DMS53 treated with DMSO at 0.1 percent for 48 hours (cell line): ENCODE results near the gene RCBTB2.
"Not testable (repeated sequence)": the region's sequence is repeated elsewhere in the genome, so short reads cannot be mapped to it uniquely, and the experiment has no call there.

ENCODE experiments used
- DNase-seq: peaks from one replicate; lab custom pipeline; 2025; ENCODE audit not compliant: unreplicated experiment; lab: John Stamatoyannopoulos, UW

The RCBTB2 gene

GRCh38 chr13:48532506-48533499 is at the start of gene RCBTB2:
Gene RCBTB2 (minus strand): TSS chr13:48533080. CDS start chr13:48521939, 11,141 bp downstream.
- DNase-seq, result peak; percentile 83

- DNase-seq, result no peak
These were observed 49.2 kb upstream of the RCBTB2 start for GRCh38 chr13:48582084-48582483.

- no peak for DNase-seq
These were observed 48.0 kb upstream of the RCBTB2 start for GRCh38 chr13:48580896-48581295.

- DNase-seq, result peak; percentile 25
These were observed 47.4 kb upstream of the RCBTB2 start for GRCh38 chr13:48580185-48580803.

GRCh38 chr13:48579919-48580180 is 47.0 kb upstream of the RCBTB2 start:
- not testable (repeated sequence) for DNase-seq

- no peak for DNase-seq
These were observed 46.5 kb upstream of the RCBTB2 start for GRCh38 chr13:48579165-48579918.

GRCh38 chr13:48578516-48579164 is 45.8 kb upstream of the RCBTB2 start:
- DNase-seq, result no peak

GRCh38 chr13:48576448-48577010 is 43.6 kb upstream of the RCBTB2 start:
- DNase-seq, result no peak

- no peak for DNase-seq
These were observed 42.2 kb upstream of the RCBTB2 start for GRCh38 chr13:48575031-48575430.

- DNase-seq, result no peak
These were observed 41.3 kb upstream of the RCBTB2 start for GRCh38 chr13:48574041-48574796.

GRCh38 chr13:48573213-48574007 is 40.5 kb upstream of the RCBTB2 start:
- no peak for DNase-seq

GRCh38 chr13:48571126-48571913 is 38.4 kb upstream of the RCBTB2 start:
- no peak for DNase-seq

GRCh38 chr13:48570216-48570828 is 37.4 kb upstream of the RCBTB2 start:
- DNase-seq, result no peak

GRCh38 chr13:48569104-48569666 is 36.3 kb upstream of the RCBTB2 start:
- no peak for DNase-seq

- DNase-seq, result no peak
These were observed 35.7 kb upstream of the RCBTB2 start for GRCh38 chr13:48568370-48569103.

- DNase-seq, result no peak
These were observed 34.9 kb upstream of the RCBTB2 start for GRCh38 chr13:48567515-48568369.
